ENCODE measurements around the gene NAA35. TPM values are rescaled to one million over a fixed set of nuclear protein-coding genes. Genes with fewer than 3 reads are reported as not detected.

NAA35 gene
- total and polyA plus RNA-seq, 2 experiments from 2014 or later: 29.2 to 31.6 TPM

GRCh38 chr9:85981369-85981768 lies 40.4 kb downstream of the NAA35 start:
- H3K4me1 Mint-ChIP-seq: no peaks in the 10 kb centered on the region
- H3K4me3 ChIP-seq: no peak overlapping the region
- H3F3A ChIP-seq (replicated peaks; ENCODE audit: low read depth): no peaks in the 10 kb centered on the region
- H3K4me3 Mint-ChIP-seq: no peak overlapping the region
- no peaks in the 10 kb centered on the region for H3K4me1 ChIP-seq (ENCODE audit: insufficient read depth)
- ATAC-seq (no peak), DNase-seq (ENCODE audit: low spot score) (no peak)
- H3K27ac ChIP-seq (ENCODE audit: low read depth): no peak overlapping the region
- no peaks in the 10 kb centered on the region; the same call in 1 of the 2 replicates for H3K79me2 ChIP-seq (replicated peaks; ENCODE audit: insufficient read depth)
- H3K9me2 ChIP-seq (ENCODE audit: insufficient read depth): no peaks in the 10 kb centered on the region
- peaks cover 59% of the 10 kb centered on the region for H3K36me3 Mint-ChIP-seq (ENCODE audit: low read depth)
- no peaks in the 10 kb centered on the region for H3K27me3 Mint-ChIP-seq (ENCODE audit: insufficient read depth, low read depth, poor library complexity)
- peaks cover 5% of the 10 kb centered on the region; the same call in 1 of the 2 replicates for H3K36me3 ChIP-seq (ENCODE audit: insufficient read depth)
- H2AFZ ChIP-seq: no peak overlapping the region
- no peaks in the 10 kb centered on the region for H3K9me3 Mint-ChIP-seq
- H3K4me2 ChIP-seq: no peak overlapping the region
- H3K27ac Mint-ChIP-seq: no peak overlapping the region
- no peaks in the 10 kb centered on the region for H3K27me3 ChIP-seq (ENCODE audit: insufficient read depth)
- H4K20me1 ChIP-seq (replicated peaks; ENCODE audit: insufficient read depth): no peaks in the 10 kb centered on the region
- TF ChIP-seq EZH2 (IDR thresholded peaks at IDR 0.05; ENCODE audit: low read depth, unreplicated experiment): no peak
- no peak for TF ChIP-seq POLR2AphosphoS5 (IDR thresholded peaks at IDR 0.05; ENCODE audit: low read depth)
- no peak for TF ChIP-seq ZNF331 (CRISPR knock-in tag; IDR thresholded peaks at IDR 0.05; ENCODE audit: low read depth)
- TF ChIP-seq EZH2phosphoT487 (IDR thresholded peaks at IDR 0.05; ENCODE audit: unreplicated experiment): no peak
- no peak for TF ChIP-seq ZNF114 (CRISPR knock-in tag; IDR thresholded peaks at IDR 0.05)
- no peak for TF ChIP-seq JUNB (IDR thresholded peaks at IDR 0.05; ENCODE audit: unreplicated experiment)
- no peak for TF ChIP-seq STAT1 (IDR thresholded peaks at IDR 0.05; ENCODE audit: unreplicated experiment)
- no peak for TF ChIP-seq CTCF (conservative IDR thresholded peaks at IDR 0.05; ENCODE audit: low read depth in 2 of 2)
- no peak for TF ChIP-seq ZNF462 (CRISPR knock-in tag; IDR thresholded peaks at IDR 0.05)

Measured in GM23338 (cell line).